ENCODE measurements around the gene USP49. TPM values are rescaled to one million over a fixed set of nuclear protein-coding genes. Genes with fewer than 3 reads are reported as not detected.

USP49 gene
- total RNA-seq, 5 donors from 2014 or later (not counting 1 experiment from before 2014, with no cell fraction given) = 2.5 to 5.2 (median 3.3) TPM

GRCh38 chr6:41940759-41941279, 45.6 kb upstream of the USP49 start:
- H3K4me3 Mint-ChIP-seq = peak overlapping the region; percentile 81 to 93 (median 87)
- under 1% methylated on average over 29 of the region's 38 CpGs for WGBS (ENCODE audit: insufficient coverage)
- peaks cover 62 to 72% of the 10 kb centered on the region in 2 experiments for H3K4me1 ChIP-seq (ENCODE audit: control insufficient read depth in 1 of 2, extremely low read depth in 1 of 2, insufficient read depth in 2 of 2, low read length in 2 of 2)
- peaks cover 9% of the 10 kb centered on the region for H3K36me3 Mint-ChIP-seq
- H3K27me3 ChIP-seq (replicated peaks in 1 of 2; ENCODE audit: control insufficient read depth in 2 of 2, extremely low read depth in 1 of 2, insufficient read depth in 2 of 2, low read length in 1 of 2) = no peaks in the 10 kb centered on the region
- DNase-seq (peak in 33 of 35 experiments; percentile 29 to 67 (median 48)), ATAC-seq (replicated peaks in 1 of 4) (peak; percentile 4 to 24 (median 20))
- peak overlapping the region; percentile 89 to 92 for H3K27ac Mint-ChIP-seq
- H3K36me3 ChIP-seq (ENCODE audit: control insufficient read depth in 2 of 2, extremely low read depth in 1 of 2, insufficient read depth in 1 of 2, low read length in 1 of 2) = peaks cover 10 to 26% of the 10 kb centered on the region in 2 donors
- ChIA-PET POLR2A (no interaction called here), CTCF (interaction anchor here in 1 of 2 donors (1.6 to 3.7 kb wide), 2 partner anchors 20 to 99 kb away, joined by 5 to 26 read pairs; partner anchors contain the start of genes BYSL and MED20)
- peaks cover 66 to 78% (median 76%) of the 10 kb centered on the region in 3 donors for H3K4me1 Mint-ChIP-seq
- no peaks in the 10 kb centered on the region for H3K9me3 Mint-ChIP-seq
- peak overlapping the region; percentile 73 to 91 for H3K4me3 ChIP-seq (ENCODE audit: control insufficient read depth in 1 of 2, extremely low read depth in 1 of 2, low read length in 1 of 2)
- H3K27ac ChIP-seq (ENCODE audit: low read length) = peak overlapping the region; percentile 66
- H3K9me3 ChIP-seq = no peaks in the 10 kb centered on the region
- no peaks in the 10 kb centered on the region for H3K27me3 Mint-ChIP-seq

GRCh38 chr6:41939848-41940758, 44.9 kb upstream of the USP49 start:
- Histone ChIP-seq H3K27ac (ENCODE audit: low read length) (peak overlapping the region; percentile 66), H3K9me3 (no peaks in the 10 kb centered on the region), H3K36me3 (ENCODE audit: control insufficient read depth in 2 of 2, extremely low read depth in 1 of 2, insufficient read depth in 1 of 2, low read length in 1 of 2) (peaks cover 7 to 27% of the 10 kb centered on the region in 2 donors), H3K4me1 (ENCODE audit: control insufficient read depth in 1 of 2, extremely low read depth in 1 of 2, insufficient read depth in 2 of 2, low read length in 2 of 2) (peaks cover 66 to 76% of the 10 kb centered on the region in 2 experiments), H3K27me3 (replicated peaks in 1 of 2; ENCODE audit: control insufficient read depth in 2 of 2, extremely low read depth in 1 of 2, insufficient read depth in 2 of 2, low read length in 1 of 2) (no peaks in the 10 kb centered on the region), H3K4me3 (ENCODE audit: control insufficient read depth in 1 of 2, extremely low read depth in 1 of 2, low read length in 1 of 2) (peak overlapping the region; percentile 73 to 91)
- ChIA-PET POLR2A (interaction anchor here in 1 of 2 donors (0.5 kb wide), 1 partner anchor 1444 kb away, joined by 3 read pairs; no protein-coding TSS in a partner anchor), CTCF (interaction anchor here (0.5 to 3.7 kb wide), 7 partner anchors 10 to 104 kb away, joined by 3 to 26 read pairs (median 4); partner anchors contain the start of genes BYSL (in 1 of the 2) and MED20 (in 1 of the 2))
- peaks cover 68 to 79% (median 75%) of the 10 kb centered on the region in 3 donors for H3K4me1 Mint-ChIP-seq
- no peaks in the 10 kb centered on the region for H3K27me3 Mint-ChIP-seq
- ATAC-seq (replicated peaks in 1 of 4) (peak in 1 of 4 experiments; percentile 26), DNase-seq (peak in 3 of 35 experiments; percentile 24 to 38 (median 32))
- H3K4me3 Mint-ChIP-seq = peak overlapping the region; percentile 81 to 93 (median 87)
- WGBS (ENCODE audit: insufficient coverage) = 2% methylated on average over 12 of the region's 27 CpGs
- peaks cover 10% of the 10 kb centered on the region for H3K36me3 Mint-ChIP-seq
- H3K9me3 Mint-ChIP-seq = no peaks in the 10 kb centered on the region
- peak overlapping the region; percentile 89 to 92 for H3K27ac Mint-ChIP-seq

- Histone ChIP-seq H3K4me1 (ENCODE audit: control insufficient read depth in 1 of 2, extremely low read depth in 1 of 2, insufficient read depth in 2 of 2, low read length in 2 of 2) (peaks cover 66 to 79% of the 10 kb centered on the region in 2 experiments), H3K4me3 (ENCODE audit: control insufficient read depth in 1 of 2, extremely low read depth in 1 of 2, low read length in 1 of 2) (peak overlapping the region; percentile 73 to 91), H3K9me3 (no peaks in the 10 kb centered on the region), H3K36me3 (ENCODE audit: control insufficient read depth in 2 of 2, extremely low read depth in 1 of 2, insufficient read depth in 1 of 2, low read length in 1 of 2) (peaks cover 7 to 30% of the 10 kb centered on the region in 2 donors), H3K27ac (ENCODE audit: low read length) (peak overlapping the region; percentile 66), H3K27me3 (replicated peaks in 1 of 2; ENCODE audit: control insufficient read depth in 2 of 2, extremely low read depth in 1 of 2, insufficient read depth in 2 of 2, low read length in 1 of 2) (no peaks in the 10 kb centered on the region)
- DNase-seq (peak in 5 of 35 experiments; percentile 8 to 37 (median 26)), ATAC-seq (replicated peaks in 1 of 4) (no peak)
- H3K27ac Mint-ChIP-seq = peak overlapping the region; percentile 89 to 92
- peak overlapping the region; percentile 81 to 93 (median 87) for H3K4me3 Mint-ChIP-seq
- no peaks in the 10 kb centered on the region for H3K9me3 Mint-ChIP-seq
- peaks cover 75 to 79% (median 76%) of the 10 kb centered on the region in 3 donors for H3K4me1 Mint-ChIP-seq
- CTCF ChIA-PET = interaction anchor here (0.5 to 3.7 kb wide), 12 partner anchors 9 to 111 kb away, joined by 3 to 26 read pairs (median 4); partner anchors contain the start of genes BYSL (in 1 of the 2), MED20 (in 1 of the 2) and TAF8 (in 1 of the 2)
- H3K27me3 Mint-ChIP-seq = no peaks in the 10 kb centered on the region
- H3K36me3 Mint-ChIP-seq = peaks cover 17% of the 10 kb centered on the region
- POLR2A ChIA-PET = interaction anchor here in 1 of 2 donors (0.5 to 0.6 kb wide), 3 partner anchors 10 to 1445 kb away, joined by 3 to 12 read pairs (median 4); no protein-coding TSS in a partner anchor
- WGBS (ENCODE audit: insufficient coverage) = 8% methylated on average over 9 of the region's 11 CpGs
Measured at GRCh38 chr6:41939176-41939847, 44.1 kb upstream of the USP49 start.

- Histone ChIP-seq H3K27ac (ENCODE audit: low read length) (peak overlapping the region; percentile 66), H3K27me3 (replicated peaks in 1 of 2; ENCODE audit: control insufficient read depth in 2 of 2, extremely low read depth in 1 of 2, insufficient read depth in 2 of 2, low read length in 1 of 2) (no peaks in the 10 kb centered on the region), H3K4me3 (ENCODE audit: control insufficient read depth in 1 of 2, extremely low read depth in 1 of 2, low read length in 1 of 2) (peak overlapping the region; percentile 73 to 91), H3K36me3 (ENCODE audit: control insufficient read depth in 2 of 2, extremely low read depth in 1 of 2, insufficient read depth in 1 of 2, low read length in 1 of 2) (peaks cover 7 to 35% of the 10 kb centered on the region in 2 donors), H3K9me3 (no peaks in the 10 kb centered on the region), H3K4me1 (ENCODE audit: control insufficient read depth in 1 of 2, extremely low read depth in 1 of 2, insufficient read depth in 2 of 2, low read length in 2 of 2) (peaks cover 66 to 75% of the 10 kb centered on the region in 2 experiments)
- peaks cover 73 to 80% (median 76%) of the 10 kb centered on the region in 3 donors for H3K4me1 Mint-ChIP-seq
- H3K9me3 Mint-ChIP-seq = no peaks in the 10 kb centered on the region
- ATAC-seq (replicated peaks in 1 of 4) = no peak
- H3K27me3 Mint-ChIP-seq = no peaks in the 10 kb centered on the region
- peak overlapping the region; percentile 89 to 92 for H3K27ac Mint-ChIP-seq
- ChIA-PET POLR2A (interaction anchor here in 1 of 2 donors (0.6 kb wide), 1 partner anchor 10 kb away, joined by 4 read pairs; no protein-coding TSS in a partner anchor), CTCF (interaction anchor here (0.6 to 3.8 kb wide), 12 partner anchors 8 to 152 kb away, joined by 3 to 26 read pairs (median 5); partner anchors contain the start of genes BYSL (in 1 of the 2), MED20 (in 1 of the 2) and TAF8 (in 1 of the 2))
- DNase-seq = peak in 1 of 35 experiments; percentile 35
- H3K36me3 Mint-ChIP-seq = peaks cover 19% of the 10 kb centered on the region
- peak overlapping the region; percentile 81 to 93 (median 87) for H3K4me3 Mint-ChIP-seq
- WGBS (ENCODE audit: insufficient coverage) = 12% methylated on average over 5 of the region's 5 CpGs
Measured at GRCh38 chr6:41938590-41939175, 43.5 kb upstream of the USP49 start.

GRCh38 chr6:41937861-41938574, 42.8 kb upstream of the USP49 start:
- H3K4me1 ChIP-seq (ENCODE audit: control insufficient read depth in 1 of 2, extremely low read depth in 1 of 2, insufficient read depth in 2 of 2, low read length in 2 of 2) = peaks cover 64 to 75% of the 10 kb centered on the region in 2 experiments
- H3K27me3 Mint-ChIP-seq = no peaks in the 10 kb centered on the region
- H3K4me3 ChIP-seq (ENCODE audit: control insufficient read depth in 1 of 2, extremely low read depth in 1 of 2, low read length in 1 of 2) = peak overlapping the region; percentile 73 to 91
- H3K9me3 ChIP-seq = no peaks in the 10 kb centered on the region
- H3K36me3 Mint-ChIP-seq = peaks cover 21% of the 10 kb centered on the region
- DNase-seq = peak; percentile 42 to 78 (median 66)
- H3K36me3 ChIP-seq (ENCODE audit: control insufficient read depth in 2 of 2, extremely low read depth in 1 of 2, insufficient read depth in 1 of 2, low read length in 1 of 2) = peaks cover 7 to 37% of the 10 kb centered on the region in 2 donors
- ChIA-PET CTCF (interaction anchor here (0.6 to 3.8 kb wide), 10 partner anchors 17 to 152 kb away, joined by 3 to 26 read pairs (median 4); partner anchors contain the start of genes BYSL (in 1 of the 2), MED20 (in 1 of the 2) and USP49 (in 1 of the 2)), POLR2A (no interaction called here)
- H3K27ac ChIP-seq (ENCODE audit: low read length) = peak overlapping the region; percentile 66
- H3K27ac Mint-ChIP-seq = peak overlapping the region; percentile 89 to 92
- peak overlapping the region; percentile 81 to 93 (median 87) for H3K4me3 Mint-ChIP-seq
- peak; percentile 37 to 54 (median 44) for ATAC-seq (replicated peaks in 1 of 4)
- H3K4me1 Mint-ChIP-seq = peaks cover 70 to 78% (median 78%) of the 10 kb centered on the region in 3 donors
- no peaks in the 10 kb centered on the region for H3K27me3 ChIP-seq (replicated peaks in 1 of 2; ENCODE audit: control insufficient read depth in 2 of 2, extremely low read depth in 1 of 2, insufficient read depth in 2 of 2, low read length in 1 of 2)
- WGBS (ENCODE audit: insufficient coverage) = 0% methylated on average over 1 of the region's 4 CpGs
- H3K9me3 Mint-ChIP-seq = no peaks in the 10 kb centered on the region

All from T-cell (primary cell).